ENCODE results near the gene AGO3. TPM values are rescaled to one million over a fixed set of nuclear protein-coding genes. Genes with fewer than 3 reads are reported as not detected.

The AGO3 gene
- total and polyA plus RNA-seq, 10 of the 15 experiments (the other 5 are each of a cell fraction or from before 2014, with no cell fraction given), result 3.9 to 35.2 (median 12.5) TPM

- no peaks in the 10 kb centered on the region for H3K27me3 ChIP-seq (replicated peaks in 1 of 2; ENCODE audit: control insufficient read depth in 2 of 2, insufficient read depth in 2 of 2, low read length in 1 of 2)
- H3K9me3 ChIP-seq (replicated peaks; ENCODE audit: control insufficient read depth, insufficient read depth, low read length), result no peaks in the 10 kb centered on the region
- no peak overlapping the region for H2AFZ ChIP-seq (ENCODE audit: control insufficient read depth, low read depth, low read length)
- DNase-seq (ENCODE audit: low read depth, low spot score) (no peak), FAIRE-seq (no peak), ATAC-seq (no peak)
- ChIA-PET RAD21 (ENCODE audit: unreplicated experiment) (interaction anchor here (0.6 to 1.5 kb wide), 3 partner anchors 24 to 142 kb away, joined by 3 to 4 read pairs (median 3); no protein-coding TSS in a partner anchor), POLR2A (no interaction called here), SMC1A (ENCODE audit: uncharacterized antibody, unreplicated experiment) (no interaction called here), CTCF (interaction anchor here (1.0 to 1.6 kb wide), 4 partner anchors 11 to 24 kb away, joined by 3 to 5 read pairs (median 4); no protein-coding TSS in a partner anchor)
- no peak overlapping the region for H3K9ac ChIP-seq (ENCODE audit: control insufficient read depth, insufficient read depth, low read length)
- no peak overlapping the region for H3K27ac ChIP-seq (ENCODE audit: control insufficient read depth, insufficient read depth)
- no peak overlapping the region for H3K4me2 ChIP-seq (ENCODE audit: control insufficient read depth, insufficient read depth)
- no peaks in the 10 kb centered on the region for H3K79me2 ChIP-seq (ENCODE audit: control insufficient read depth, insufficient read depth, low read length)
- no peaks in the 10 kb centered on the region for H4K20me1 ChIP-seq (ENCODE audit: control insufficient read depth, insufficient read depth)
- TF ChIP-seq SMC3 (IDR thresholded peaks at IDR 0.05; ENCODE audit: borderline replicate concordance, low read length) (no peak), MEF2A (IDR thresholded peaks at IDR 0.05; ENCODE audit: insufficient read depth, low read depth, low read length) (no peak), IRF4 (IDR thresholded peaks at IDR 0.05; ENCODE audit: low read depth, low read length) (no peak), HDGF (IDR thresholded peaks at IDR 0.05) (no peak), SP1 (IDR thresholded peaks at IDR 0.05; ENCODE audit: low read depth, low read length) (no peak), JUND (IDR thresholded peaks at IDR 0.05; ENCODE audit: low read depth, low read length) (no peak), FOS (IDR thresholded peaks at IDR 0.05; ENCODE audit: borderline replicate concordance, extremely low read depth, insufficient read length) (no peak), ESRRA (IDR thresholded peaks at IDR 0.05; ENCODE audit: low read length) (no peak), TCF7 (IDR thresholded peaks at IDR 0.05; ENCODE audit: borderline replicate concordance) (no peak), FOXM1 (IDR thresholded peaks at IDR 0.05; ENCODE audit: low read depth, low read length) (no peak), SIN3A (IDR thresholded peaks at IDR 0.05; ENCODE audit: low read depth, low read length) (no peak), STAT3 (IDR thresholded peaks at IDR 0.05; ENCODE audit: low read depth, low read length) (no peak), ZNF622 (IDR thresholded peaks at IDR 0.05) (no peak), RCOR1 (conservative IDR thresholded peaks at IDR 0.05; ENCODE audit: low read depth, low read length) (no peak), NR2C1 (IDR thresholded peaks at IDR 0.05) (no peak), WRNIP1 (IDR thresholded peaks at IDR 0.05; ENCODE audit: borderline replicate concordance, low read depth, low read length) (no peak), CBX5 (IDR thresholded peaks at IDR 0.05; ENCODE audit: low read depth) (no peak), ZBED1 (IDR thresholded peaks at IDR 0.05; ENCODE audit: borderline replicate concordance) (no peak), ZBTB11 (CRISPR knock-in tag; IDR thresholded peaks at IDR 0.05) (no peak)
- WGBS (ENCODE audit: insufficient coverage, insufficient replicate concordance, low lambda C conversion rate, missing lambda C conversion rate), result 21% methylated on average over 4 of the region's 4 CpGs
- no peaks in the 10 kb centered on the region for H3K4me1 ChIP-seq (ENCODE audit: control insufficient read depth, insufficient read depth, low read length)
- H3K36me3 ChIP-seq (ENCODE audit: control insufficient read depth in 2 of 2, insufficient read depth in 2 of 2, low read length in 1 of 2), result no peaks in the 10 kb centered on the region
- in situ Hi-C loops (cut with MboI) (no loop called here), intact Hi-C loops (cut with micrococcal nuclease; ENCODE audit: unreplicated experiment) (no loop called here)
- no peak overlapping the region for H3K4me3 ChIP-seq
- no TSS peak for BruUV-seq (replicated peaks)
These were observed 180.2 kb downstream of the AGO3 start for GRCh38 chr1:36111151-36111550.
